SKM-1 (cell line): Measurements from ENCODE around the gene FBN1.

Experiments used
- DNase-seq: peaks from one replicate; lab custom pipeline; 2025; ENCODE audit not compliant: unreplicated experiment; lab: John Stamatoyannopoulos, UW

FBN1 gene

GRCh38 chr15:48652510-48653076, 7.1 kb upstream of the FBN1 start:
- no peak for DNase-seq

GRCh38 chr15:48650931-48651330, 5.4 kb upstream of the FBN1 start:
- no peak for DNase-seq

- no peak for DNase-seq
These were observed 2.5 kb upstream of the FBN1 start for GRCh38 chr15:48647962-48648361.

- DNase-seq, result no peak
These were observed 822 bp upstream of the FBN1 start for GRCh38 chr15:48646331-48646730.

GRCh38 chr15:48644827-48645557, 517 bp downstream of the FBN1 start:
- no peak for DNase-seq

- DNase-seq, result no peak
These were observed 1.1 kb downstream of the FBN1 start for GRCh38 chr15:48644467-48644826.

GRCh38 chr15:48643776-48644466, 1.6 kb downstream of the FBN1 start:
- DNase-seq, result no peak

GRCh38 chr15:48643206-48643605, 2.3 kb downstream of the FBN1 start:
- DNase-seq, result no peak

GRCh38 chr15:48642795-48643194, 2.7 kb downstream of the FBN1 start:
- no peak for DNase-seq

GRCh38 chr15:48641416-48641815, 4.1 kb downstream of the FBN1 start:
- DNase-seq, result no peak

GRCh38 chr15:48638963-48639362, 6.5 kb downstream of the FBN1 start:
- DNase-seq, result no peak

GRCh38 chr15:48637639-48638038, 7.9 kb downstream of the FBN1 start:
- DNase-seq, result no peak

GRCh38 chr15:48636511-48636910, 9.0 kb downstream of the FBN1 start:
- no peak for DNase-seq

GRCh38 chr15:48634893-48635292, 10.6 kb downstream of the FBN1 start:
- no peak for DNase-seq

- no peak for DNase-seq
These were observed 11.4 kb downstream of the FBN1 start for GRCh38 chr15:48634096-48634495.

GRCh38 chr15:48632651-48633050, 12.9 kb downstream of the FBN1 start:
- no peak for DNase-seq

- DNase-seq, result no peak
These were observed 14.2 kb downstream of the FBN1 start for GRCh38 chr15:48631176-48631770.

- DNase-seq, result no peak
These were observed 15.3 kb downstream of the FBN1 start for GRCh38 chr15:48630245-48630644.

- DNase-seq, result no peak
These were observed 16.7 kb downstream of the FBN1 start for GRCh38 chr15:48628832-48629231.

- no peak for DNase-seq
These were observed 18.1 kb downstream of the FBN1 start for GRCh38 chr15:48627260-48627940.

- no peak for DNase-seq
These were observed 20.4 kb downstream of the FBN1 start for GRCh38 chr15:48625126-48625525.
